D721Med (cell line): Measurements from ENCODE around the gene SVBP.

Experiments
- DNase-seq: peaks from one replicate; pipeline ENCODE4 v3.0.0; 2011; ENCODE audit warnings: low spot score; ENCODE audit not compliant: insufficient read length
- FAIRE-seq: peaks from 2 replicates; lab custom pipeline; 2011; peaks lifted over from hg19 to GRCh38; lab: Jason Lieb, UNC
- TF ChIP-seq, protein P1 (sequence below): IDR thresholded peaks from 2 replicates; pipeline ENCODE4 v1.5.1; 2012; ENCODE audit warnings: mild to moderate bottlenecking, control low read depth; ENCODE audit not compliant: insufficient read depth; ENCODE audit errors: missing control alignments

The SVBP gene

DNA sequence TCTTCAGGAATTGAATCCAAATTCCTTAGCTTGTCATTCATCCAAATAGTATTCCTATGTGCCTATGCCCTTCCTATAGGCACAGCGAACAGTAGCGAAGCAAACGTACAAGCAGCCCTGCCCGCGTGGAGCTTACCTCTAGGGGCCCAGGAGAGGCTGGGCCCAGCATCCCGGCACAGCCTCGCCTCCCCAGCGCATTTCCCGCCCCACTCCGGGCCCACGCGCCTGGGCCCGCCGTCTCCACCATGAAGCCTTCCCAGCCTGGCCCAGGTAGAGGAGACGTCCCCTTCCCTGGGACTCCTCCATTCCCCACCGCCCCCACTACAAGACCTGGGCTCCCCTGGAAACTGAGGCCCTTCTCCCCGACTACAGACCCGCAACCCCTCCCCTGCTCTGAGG lies 32.7 kb downstream of the SVBP start:
- no peak for DNase-seq

DNA sequence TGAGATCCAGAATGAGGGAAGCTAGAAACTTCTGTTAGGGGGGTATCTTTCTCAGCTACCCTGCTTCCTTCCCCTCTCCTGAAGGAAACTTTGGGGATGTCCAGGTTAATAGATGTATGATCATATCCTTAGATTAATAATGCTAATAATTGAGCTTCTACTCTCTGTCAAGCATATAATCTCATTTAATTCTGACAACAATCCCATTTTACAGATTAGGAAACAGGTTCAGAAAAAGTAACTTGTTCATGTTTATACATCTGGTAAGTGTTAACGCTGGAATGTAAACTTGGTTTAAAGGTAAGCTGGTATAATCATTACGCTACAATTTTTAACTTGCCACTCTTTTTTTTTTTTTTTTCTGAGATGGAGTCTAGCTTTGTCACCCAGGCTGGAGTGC lies 34.1 kb downstream of the SVBP start:
- FAIRE-seq (no peak), DNase-seq (no peak)
- TF ChIP-seq, protein P1, sequence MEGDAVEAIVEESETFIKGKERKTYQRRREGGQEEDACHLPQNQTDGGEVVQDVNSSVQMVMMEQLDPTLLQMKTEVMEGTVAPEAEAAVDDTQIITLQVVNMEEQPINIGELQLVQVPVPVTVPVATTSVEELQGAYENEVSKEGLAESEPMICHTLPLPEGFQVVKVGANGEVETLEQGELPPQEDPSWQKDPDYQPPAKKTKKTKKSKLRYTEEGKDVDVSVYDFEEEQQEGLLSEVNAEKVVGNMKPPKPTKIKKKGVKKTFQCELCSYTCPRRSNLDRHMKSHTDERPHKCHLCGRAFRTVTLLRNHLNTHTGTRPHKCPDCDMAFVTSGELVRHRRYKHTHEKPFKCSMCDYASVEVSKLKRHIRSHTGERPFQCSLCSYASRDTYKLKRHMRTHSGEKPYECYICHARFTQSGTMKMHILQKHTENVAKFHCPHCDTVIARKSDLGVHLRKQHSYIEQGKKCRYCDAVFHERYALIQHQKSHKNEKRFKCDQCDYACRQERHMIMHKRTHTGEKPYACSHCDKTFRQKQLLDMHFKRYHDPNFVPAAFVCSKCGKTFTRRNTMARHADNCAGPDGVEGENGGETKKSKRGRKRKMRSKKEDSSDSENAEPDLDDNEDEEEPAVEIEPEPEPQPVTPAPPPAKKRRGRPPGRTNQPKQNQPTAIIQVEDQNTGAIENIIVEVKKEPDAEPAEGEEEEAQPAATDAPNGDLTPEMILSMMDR: no peak

More for the DNA sequence above, 32.7 kb downstream of the SVBP start:
- FAIRE-seq: no peak
- TF ChIP-seq, protein P1: no peak

DNA sequence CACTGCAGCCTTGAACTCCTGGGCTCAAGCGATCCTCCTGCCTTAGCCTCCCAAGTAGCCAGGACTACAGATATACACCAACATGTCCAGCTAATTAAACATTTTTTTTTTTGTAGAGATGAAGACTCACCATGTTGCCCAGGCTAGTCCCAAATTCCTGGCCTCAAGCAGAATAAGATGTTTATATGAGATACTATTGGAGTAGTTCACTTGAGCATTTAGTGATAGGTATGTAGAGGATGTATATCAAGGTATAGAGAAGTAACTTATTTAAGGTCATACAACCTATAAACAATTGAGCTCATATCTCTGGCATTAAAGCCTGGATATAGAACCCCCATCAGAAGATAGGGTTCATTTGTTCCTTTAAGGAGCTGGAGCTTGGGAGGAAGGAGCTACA lies 37.0 kb downstream of the SVBP start:
- TF ChIP-seq, protein P1: no peak
- DNase-seq (no peak), FAIRE-seq (no peak)

GRCh38 chr1:42779725-42780124 lies 37.5 kb downstream of the SVBP start:
- TF ChIP-seq, protein P1: no peak
- no peak for FAIRE-seq

GRCh38 chr1:42777852-42778251 lies 39.3 kb downstream of the SVBP start:
- DNase-seq (peak; percentile 70), FAIRE-seq (peak; percentile 29)

More at GRCh38 chr1:42779725-42780124, 37.5 kb downstream of the SVBP start:
- DNase-seq: no peak

GRCh38 chr1:42776502-42776901 lies 40.7 kb downstream of the SVBP start:
- FAIRE-seq (no peak), DNase-seq (no peak)
- TF ChIP-seq, protein P1: no peak

More at GRCh38 chr1:42777852-42778251, 39.3 kb downstream of the SVBP start:
- TF ChIP-seq, protein P1: peak; percentile 95

DNA sequence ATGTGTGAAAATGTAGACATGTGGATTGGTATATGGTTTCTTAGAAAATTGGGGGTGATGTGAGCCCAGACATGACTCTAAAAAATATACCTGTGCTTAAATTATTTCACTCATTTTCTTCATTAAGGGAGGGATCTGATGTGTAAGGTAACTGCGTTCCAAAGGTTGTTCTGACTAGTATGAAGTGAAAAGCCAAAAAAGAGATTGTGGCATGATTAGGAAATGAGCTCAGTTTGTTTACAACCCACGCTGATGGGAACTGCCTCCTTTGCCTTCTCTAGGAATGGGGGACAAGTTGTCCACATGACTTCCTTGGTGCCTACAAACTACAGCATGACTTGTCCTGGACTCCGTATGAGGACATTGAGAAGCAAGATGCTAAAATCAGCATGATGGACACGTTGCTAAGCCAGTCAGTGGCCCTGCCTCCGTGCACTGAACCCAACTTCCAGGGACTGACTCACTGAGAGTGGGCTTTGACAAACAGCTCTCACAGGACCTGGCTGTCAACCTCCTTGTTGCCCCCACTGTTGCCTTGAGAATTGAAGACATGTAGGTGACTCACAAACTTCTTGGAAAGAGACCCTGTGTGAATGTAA lies 42.2 kb downstream of the SVBP start:
- DNase-seq (no peak), FAIRE-seq (no peak)
- TF ChIP-seq, protein P1: no peak
